DMS 273 (cell line): Measurements from ENCODE around the gene PROCR.
"Not testable (repeated sequence)": the region's sequence is repeated elsewhere in the genome, so short reads cannot be mapped to it uniquely, and the experiment has no call there.

Experiments
- DNase-seq: peaks from one replicate; lab custom pipeline; 2025; ENCODE audit not compliant: unreplicated experiment; lab: John Stamatoyannopoulos, UW

Gene PROCR

DNA sequence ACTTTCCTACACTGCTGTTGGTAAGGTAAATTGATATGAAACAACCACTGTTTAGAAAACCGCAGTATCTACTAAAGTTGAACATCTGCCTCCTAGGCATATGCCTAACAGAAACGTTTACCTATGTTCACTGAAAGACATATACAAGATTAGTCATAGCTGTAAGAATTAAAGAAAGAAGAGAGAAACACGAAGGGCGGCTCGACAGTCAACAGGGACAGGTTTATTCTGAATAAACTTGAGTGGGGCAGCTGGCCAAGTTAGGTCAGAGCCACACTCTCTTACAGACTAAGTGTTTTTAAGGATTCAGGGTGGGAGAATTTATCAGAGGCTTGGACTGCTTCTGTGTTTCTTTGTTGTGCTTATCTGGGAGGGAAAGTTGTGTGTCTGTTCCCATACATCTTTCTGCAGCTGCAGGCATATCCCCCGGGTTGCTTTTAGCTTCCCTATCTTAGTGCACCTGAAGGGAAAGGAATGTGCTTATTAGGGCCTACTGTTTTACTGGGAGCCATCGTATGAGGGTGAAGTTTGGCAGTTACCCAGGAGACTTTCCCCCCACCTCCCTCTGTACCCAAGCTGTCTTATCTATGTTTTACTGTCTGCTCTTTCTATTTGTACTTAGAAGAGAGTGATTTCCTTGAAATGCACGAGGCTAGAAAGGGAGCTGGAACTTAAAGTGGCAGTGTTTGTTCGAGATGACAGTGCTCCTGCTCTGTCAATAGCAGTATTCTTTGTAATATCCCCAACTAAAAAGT lies 20.4 kb downstream of the PROCR start:
- peak; percentile 70 for DNase-seq

DNA sequence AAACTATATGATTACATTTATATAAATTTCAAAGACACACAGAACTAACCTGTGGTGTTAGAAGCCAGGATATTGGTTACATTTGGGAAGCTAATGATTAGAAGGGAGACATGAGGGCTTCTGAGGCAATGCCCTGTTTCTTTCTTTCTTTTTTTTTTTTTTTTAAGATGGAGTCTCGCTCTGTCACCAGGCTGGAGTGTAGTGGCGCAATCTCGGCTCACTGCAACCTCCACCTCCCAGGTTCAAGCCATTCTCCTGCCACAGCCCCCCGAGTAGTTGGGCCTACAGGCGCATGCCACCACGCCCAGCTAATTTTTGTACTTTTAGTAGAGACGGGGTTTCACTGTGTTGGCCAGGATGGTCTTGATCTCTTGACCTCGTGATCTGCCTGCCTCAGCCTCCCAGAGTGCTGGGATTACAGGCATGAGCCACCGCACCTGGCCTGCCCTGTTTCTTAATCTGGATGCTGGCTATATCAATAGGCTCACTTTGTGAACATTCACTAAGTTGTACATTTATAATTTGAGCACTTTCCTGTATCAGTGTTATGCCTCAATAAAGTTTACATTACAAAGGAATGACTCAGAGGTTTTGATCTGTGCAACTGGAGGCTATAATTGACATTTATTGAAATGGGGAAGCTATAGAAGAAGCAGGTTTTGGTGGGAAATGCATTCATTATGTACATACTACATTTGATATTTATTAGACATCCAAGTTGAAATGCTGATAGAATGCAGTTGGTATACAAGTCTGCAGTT lies 21.3 kb downstream of the PROCR start:
- DNase-seq: not testable (repeated sequence)

DNA sequence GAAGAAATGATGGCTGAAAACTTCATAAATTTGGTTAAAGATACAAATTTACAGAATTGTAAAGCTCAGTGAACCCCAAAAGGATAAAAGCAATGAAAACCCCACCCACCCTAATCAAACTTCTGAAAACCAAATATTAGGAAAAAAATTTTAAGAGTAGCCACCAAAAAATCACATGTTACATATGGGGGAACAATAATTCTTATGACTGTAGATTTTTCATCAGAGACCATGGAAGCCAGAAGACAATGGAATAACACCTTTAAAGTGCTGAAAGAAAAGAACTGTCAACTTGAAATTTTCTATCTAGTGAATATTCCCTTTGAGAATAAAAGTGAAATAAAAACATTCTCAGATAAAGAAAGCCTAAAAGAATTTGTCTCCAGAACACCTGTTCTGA lies 24.4 kb downstream of the PROCR start:
- DNase-seq: no peak

DNA sequence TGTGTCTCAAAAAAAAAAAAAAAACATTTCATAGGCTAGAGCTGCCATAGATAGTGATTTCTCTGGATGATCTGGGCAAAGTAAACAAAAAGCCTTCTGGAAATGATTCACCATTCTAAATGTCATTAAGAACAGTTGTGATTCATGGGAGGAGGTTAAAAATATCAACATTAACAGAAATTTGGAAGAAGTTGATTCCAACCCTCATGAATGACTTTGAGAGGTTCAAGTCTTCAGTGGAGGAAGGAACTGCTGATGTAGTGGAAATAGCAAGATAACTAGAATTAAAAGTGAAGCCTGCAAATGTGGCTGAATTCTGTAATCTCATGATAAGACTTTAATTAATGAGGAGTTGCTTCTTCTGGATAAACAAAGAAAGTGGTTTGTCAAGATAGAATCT lies 27.9 kb downstream of the PROCR start:
- no peak for DNase-seq

DNA sequence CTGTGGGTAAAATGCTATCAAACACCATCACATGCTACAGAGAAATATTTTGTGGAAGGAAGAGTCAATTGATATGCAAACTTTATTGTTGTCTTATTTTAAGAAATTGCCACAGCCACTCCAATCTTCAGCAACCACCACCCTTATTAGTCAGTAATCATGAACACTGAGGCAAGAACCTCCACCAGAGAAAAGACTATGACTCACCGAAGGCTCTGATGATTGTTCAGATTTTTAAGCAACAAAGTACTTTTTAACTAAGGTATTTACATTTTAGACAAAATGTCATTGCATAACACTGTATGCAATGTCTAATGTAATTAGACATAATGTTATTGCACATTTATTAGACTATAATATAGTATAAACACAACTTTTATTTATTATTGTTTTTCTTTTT lies 28.4 kb downstream of the PROCR start:
- DNase-seq: no peak

- DNase-seq: not testable (repeated sequence)
Observed at GRCh38 chr20:35201467-35201866, 29.6 kb downstream of the PROCR start.

DNA sequence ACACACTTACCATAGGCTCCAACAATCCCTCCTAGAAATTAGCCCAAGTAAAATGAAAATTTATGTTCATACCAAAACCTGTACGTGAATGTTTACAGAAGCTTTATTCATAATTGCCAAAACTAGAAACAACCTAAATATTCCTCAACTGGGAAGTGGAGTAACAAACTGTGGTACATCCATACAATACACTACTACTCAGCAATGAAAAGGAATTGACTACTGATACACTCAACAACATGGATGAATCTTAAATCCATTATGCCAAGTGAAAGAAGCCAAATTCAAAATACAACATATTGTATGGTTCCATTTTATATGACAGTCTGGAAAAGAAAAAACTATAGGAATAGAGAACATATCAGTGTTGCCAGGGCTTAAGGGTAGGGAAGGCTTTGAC lies 34.9 kb downstream of the PROCR start:
- no peak for DNase-seq

DNA sequence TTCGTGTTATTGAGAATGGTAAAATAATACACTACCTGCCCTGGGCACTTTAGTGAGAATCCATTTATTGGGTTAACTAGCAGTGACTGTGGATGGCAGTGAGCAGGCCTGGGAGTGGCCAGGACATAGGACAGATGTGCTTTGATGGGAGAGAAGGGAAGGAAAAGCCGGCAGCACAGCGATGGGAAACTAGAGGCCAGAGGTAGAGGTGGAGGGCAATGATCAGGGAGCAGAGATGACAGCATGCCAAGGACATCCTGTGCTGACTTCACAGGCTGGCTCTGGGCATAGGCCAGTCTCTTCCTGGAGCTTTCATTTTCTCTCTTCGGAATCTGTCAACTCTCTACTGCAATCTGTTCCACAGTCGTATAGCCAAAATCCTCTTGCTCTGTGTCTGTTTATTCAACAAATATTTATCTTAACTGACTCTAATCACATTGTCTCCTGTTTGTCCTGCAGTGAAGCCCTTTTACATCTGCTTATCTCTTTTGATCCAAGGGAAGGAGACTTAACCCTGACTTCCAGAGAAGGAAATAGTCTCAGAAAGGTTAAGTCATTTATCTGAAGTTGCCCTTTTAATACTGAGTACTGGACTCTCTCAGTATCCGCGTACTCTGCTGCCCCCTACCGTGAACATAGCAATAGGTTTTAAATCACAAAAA lies 36.2 kb downstream of the PROCR start:
- DNase-seq: peak; percentile 89

- no peak for DNase-seq
Observed at GRCh38 chr20:35215066-35215956, 43.4 kb downstream of the PROCR start.

DNA sequence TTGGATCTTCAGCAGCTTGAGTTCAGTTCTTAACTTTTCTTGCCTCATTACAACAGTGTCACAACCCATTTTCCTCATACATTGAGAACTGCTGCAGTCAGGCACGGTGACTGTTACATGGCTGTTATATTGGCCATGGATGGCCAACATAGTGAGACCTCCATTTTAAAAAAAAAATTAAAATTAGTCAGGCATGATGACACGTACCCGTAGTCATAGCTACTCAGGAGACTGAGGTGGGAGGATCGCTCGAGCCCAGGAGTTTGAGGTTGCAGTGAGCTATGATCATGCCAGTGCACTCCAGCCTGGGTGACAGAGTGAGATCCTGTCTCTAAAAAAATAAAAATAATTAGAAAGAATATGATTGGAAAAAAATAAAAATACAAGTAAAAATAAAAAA lies 44.7 kb downstream of the PROCR start:
- no peak for DNase-seq

GRCh38 chr20:35223941-35224340 lies 52.1 kb downstream of the PROCR start:
- no peak for DNase-seq

- DNase-seq: no peak
Observed at GRCh38 chr20:35224536-35224935, 52.7 kb downstream of the PROCR start.

DNA sequence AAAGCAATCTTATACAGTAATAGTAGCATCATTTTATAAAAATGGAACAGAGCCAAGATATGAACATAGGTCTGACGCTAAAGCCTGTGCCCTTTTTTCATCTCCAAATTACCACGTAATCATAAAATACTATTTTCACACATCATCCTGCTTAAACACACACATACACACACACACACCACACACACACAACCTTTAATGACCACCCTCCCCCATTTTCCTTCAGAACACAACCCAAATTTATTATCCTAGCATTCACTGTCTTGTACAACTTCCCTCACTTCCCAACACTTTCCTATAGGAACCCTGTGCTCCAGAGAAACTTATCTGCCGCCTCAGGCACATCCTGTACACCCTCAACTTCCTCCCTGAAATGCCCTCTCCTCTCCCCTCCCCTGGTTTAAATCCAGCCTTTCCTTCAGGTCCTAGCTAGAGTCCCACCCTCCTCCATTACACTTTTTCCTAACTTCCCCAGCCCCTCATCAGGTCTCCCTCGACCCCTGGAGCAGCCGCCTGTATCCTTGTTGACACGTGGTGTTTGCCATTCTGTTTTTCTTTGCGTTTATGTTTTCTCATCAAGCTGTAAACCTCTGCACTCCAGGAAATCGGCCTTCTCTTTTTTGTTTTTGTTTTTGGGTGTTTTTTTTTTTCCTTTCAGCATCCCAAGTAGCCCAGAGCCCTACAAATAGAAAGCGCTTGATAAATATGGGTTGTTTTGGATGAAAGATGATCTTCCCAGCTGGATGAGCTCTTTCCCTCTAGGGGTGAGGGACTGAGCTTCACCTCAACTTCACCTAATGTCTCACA lies 53.6 kb downstream of the PROCR start:
- DNase-seq: no peak

GRCh38 chr20:35226126-35226883 lies 54.4 kb downstream of the PROCR start, which contains the start of gene MMP24:
MMP24 (plus strand) TSS chr20:35226690; CDS start chr20:35226739, 49 bp downstream.
- DNase-seq: peak; percentile 51
